Measurements from ENCODE around the gene CSRNP2.

The CSRNP2 gene

GRCh38 chr12:51124504-51124903 is 41.1 kb upstream of the CSRNP2 start:
- ChIA-PET CTCF (interaction anchor here (1.2 kb wide), 1 partner anchor 8 kb away, joined by 3 read pairs; no protein-coding TSS in a partner anchor), POLR2A (no interaction called here)
- WGBS (ENCODE audit: insufficient coverage), result 98% methylated on average over 11 of the region's 14 CpGs
- Histone ChIP-seq H3K4me1 (ENCODE audit: control extremely low read depth in 1 of 4, control insufficient read depth in 4 of 4, insufficient read depth in 4 of 4, low read length in 3 of 4) (no peaks in the 10 kb centered on the region), H3K27me3 (replicated peaks in 2 of 5; ENCODE audit: control insufficient read depth in 4 of 5, insufficient read depth in 5 of 5, low read length in 4 of 5) (no peaks in the 10 kb centered on the region), H3K27ac (ENCODE audit: insufficient read depth in 1 of 2, low read depth in 1 of 2, low read length in 2 of 2, poor library complexity in 1 of 2, severe bottlenecking in 2 of 2) (no peak overlapping the region), H3K9me3 (ENCODE audit: control extremely low read depth in 1 of 5, control insufficient read depth in 4 of 5, insufficient read depth in 2 of 5, low read depth in 1 of 5, low read length in 4 of 5) (no peaks in the 10 kb centered on the region), H3K36me3 (ENCODE audit: control insufficient read depth in 4 of 4, insufficient read depth in 4 of 4, low read length in 3 of 4) (peaks cover 2 to 13% (median 7%) of the 10 kb centered on the region in 4 experiments), H3K4me3 (ENCODE audit: control insufficient read depth in 1 of 7, extremely low read depth in 1 of 7, insufficient read depth in 4 of 7, low read depth in 2 of 7, low read length in 6 of 7) (no peak overlapping the region)
- DNase-seq, result no peak

GRCh38 chr12:51122844-51123243 is 39.4 kb upstream of the CSRNP2 start:
- Histone ChIP-seq H3K4me1 (ENCODE audit: control extremely low read depth in 1 of 4, control insufficient read depth in 4 of 4, insufficient read depth in 4 of 4, low read length in 3 of 4) (no peaks in the 10 kb centered on the region), H3K9me3 (ENCODE audit: control extremely low read depth in 1 of 5, control insufficient read depth in 4 of 5, insufficient read depth in 2 of 5, low read depth in 1 of 5, low read length in 4 of 5) (no peaks in the 10 kb centered on the region), H3K36me3 (ENCODE audit: control insufficient read depth in 4 of 4, insufficient read depth in 4 of 4, low read length in 3 of 4) (peaks cover 7 to 25% (median 10%) of the 10 kb centered on the region in 4 experiments), H3K4me3 (ENCODE audit: control insufficient read depth in 1 of 7, extremely low read depth in 1 of 7, insufficient read depth in 4 of 7, low read depth in 2 of 7, low read length in 6 of 7) (no peak overlapping the region), H3K27me3 (replicated peaks in 2 of 5; ENCODE audit: control insufficient read depth in 4 of 5, insufficient read depth in 5 of 5, low read length in 4 of 5) (no peaks in the 10 kb centered on the region), H3K27ac (ENCODE audit: insufficient read depth in 1 of 2, low read depth in 1 of 2, low read length in 2 of 2, poor library complexity in 1 of 2, severe bottlenecking in 2 of 2) (no peak overlapping the region)
- ChIA-PET POLR2A (no interaction called here), CTCF (no interaction called here)
- DNase-seq, result no peak

DNA sequence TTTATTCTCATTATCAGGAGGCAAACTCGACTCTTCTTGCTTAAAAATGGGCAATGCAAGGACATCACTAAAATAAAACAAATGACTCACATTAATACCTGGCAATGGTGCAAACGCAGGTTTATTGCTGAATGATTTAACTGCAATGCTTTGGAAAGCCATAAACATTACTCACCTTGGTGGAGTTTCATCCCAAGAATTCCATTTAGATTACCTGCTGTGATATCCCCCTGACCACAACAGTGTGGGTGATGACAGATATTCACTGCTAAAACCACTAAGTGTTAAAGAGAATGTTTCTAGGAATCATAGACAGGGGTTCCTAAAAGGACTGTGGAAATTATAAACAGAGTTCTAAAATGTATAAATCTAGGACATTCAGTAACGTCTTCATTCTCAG is 35.3 kb upstream of the CSRNP2 start:
- Histone ChIP-seq H3K36me3 (ENCODE audit: control insufficient read depth in 4 of 4, insufficient read depth in 4 of 4, low read length in 3 of 4) (peaks cover 3 to 24% (median 16%) of the 10 kb centered on the region in 4 experiments), H3K27ac (ENCODE audit: insufficient read depth in 1 of 2, low read depth in 1 of 2, low read length in 2 of 2, poor library complexity in 1 of 2, severe bottlenecking in 2 of 2) (no peak overlapping the region), H3K27me3 (replicated peaks in 2 of 5; ENCODE audit: control insufficient read depth in 4 of 5, insufficient read depth in 5 of 5, low read length in 4 of 5) (no peaks in the 10 kb centered on the region), H3K4me1 (ENCODE audit: control extremely low read depth in 1 of 4, control insufficient read depth in 4 of 4, insufficient read depth in 4 of 4, low read length in 3 of 4) (no peaks in the 10 kb centered on the region), H3K4me3 (ENCODE audit: control insufficient read depth in 1 of 7, extremely low read depth in 1 of 7, insufficient read depth in 4 of 7, low read depth in 2 of 7, low read length in 6 of 7) (no peak overlapping the region), H3K9me3 (ENCODE audit: control extremely low read depth in 1 of 5, control insufficient read depth in 4 of 5, insufficient read depth in 2 of 5, low read depth in 1 of 5, low read length in 4 of 5) (no peaks in the 10 kb centered on the region)
- WGBS (ENCODE audit: insufficient coverage), result 100% methylated on average over 1 of the region's 3 CpGs
- ChIA-PET CTCF (no interaction called here), POLR2A (no interaction called here)
- no peak for DNase-seq

DNA sequence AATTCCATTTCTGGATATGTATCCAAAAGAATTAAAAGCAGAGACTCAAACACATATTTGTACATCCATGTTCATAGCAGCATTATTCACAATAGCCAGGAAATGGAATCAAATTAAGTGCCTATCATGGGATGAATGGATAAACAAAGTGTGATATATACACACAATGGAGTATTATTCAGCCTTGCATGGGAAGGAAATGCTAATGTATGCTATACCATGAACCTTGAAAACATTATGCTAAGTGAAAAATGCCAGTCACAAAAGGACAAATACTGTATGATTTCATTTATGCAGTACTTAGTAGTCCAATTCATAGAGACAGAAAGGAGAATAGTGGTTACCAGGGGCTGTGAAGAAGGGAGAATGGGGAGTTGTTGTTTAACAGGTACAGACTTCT is 32.1 kb upstream of the CSRNP2 start:
- no peak overlapping the region for H3K27ac ChIP-seq (ENCODE audit: insufficient read depth in 1 of 2, low read depth in 1 of 2, low read length in 2 of 2, poor library complexity in 1 of 2, severe bottlenecking in 2 of 2)
- no peaks in the 10 kb centered on the region for H3K27me3 ChIP-seq (replicated peaks in 2 of 5; ENCODE audit: control insufficient read depth in 4 of 5, insufficient read depth in 5 of 5, low read length in 4 of 5)
- no peaks in the 10 kb centered on the region for H3K4me1 ChIP-seq (ENCODE audit: control extremely low read depth in 1 of 4, control insufficient read depth in 4 of 4, insufficient read depth in 4 of 4, low read length in 3 of 4)
- no peak for DNase-seq
- ChIA-PET POLR2A (no interaction called here), CTCF (no interaction called here)
- no peaks in the 10 kb centered on the region for H3K9me3 ChIP-seq (ENCODE audit: control extremely low read depth in 1 of 5, control insufficient read depth in 4 of 5, insufficient read depth in 2 of 5, low read depth in 1 of 5, low read length in 4 of 5)
- peaks cover 12 to 39% (median 27%) of the 10 kb centered on the region in 4 experiments for H3K36me3 ChIP-seq (ENCODE audit: control insufficient read depth in 4 of 4, insufficient read depth in 4 of 4, low read length in 3 of 4)
- no peak overlapping the region for H3K4me3 ChIP-seq (ENCODE audit: control insufficient read depth in 1 of 7, extremely low read depth in 1 of 7, insufficient read depth in 4 of 7, low read depth in 2 of 7, low read length in 6 of 7)

DNA sequence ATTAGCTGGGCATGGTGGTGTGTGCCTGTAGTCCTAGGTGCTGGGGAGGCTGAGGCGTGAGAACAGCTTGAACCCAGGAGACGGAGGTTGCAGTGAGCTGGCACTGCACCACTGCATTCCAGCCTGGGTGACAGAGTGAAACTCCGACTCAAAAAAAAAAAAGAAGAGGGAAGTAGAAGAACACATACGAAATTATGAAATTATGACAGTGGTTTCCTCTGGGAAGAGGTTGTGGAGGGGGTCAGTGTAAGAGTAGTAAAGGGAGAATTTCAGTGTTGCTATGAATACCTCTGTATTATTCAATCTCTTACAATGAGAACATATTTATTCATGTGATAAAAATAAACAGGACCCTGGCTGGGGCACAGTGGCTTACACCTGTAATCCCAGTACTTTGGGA is 24.7 kb upstream of the CSRNP2 start:
- Histone ChIP-seq H3K27me3 (replicated peaks in 2 of 5; ENCODE audit: control insufficient read depth in 4 of 5, insufficient read depth in 5 of 5, low read length in 4 of 5) (no peaks in the 10 kb centered on the region), H3K9me3 (ENCODE audit: control extremely low read depth in 1 of 5, control insufficient read depth in 4 of 5, insufficient read depth in 2 of 5, low read depth in 1 of 5, low read length in 4 of 5) (no peaks in the 10 kb centered on the region), H3K27ac (ENCODE audit: insufficient read depth in 1 of 2, low read depth in 1 of 2, low read length in 2 of 2, poor library complexity in 1 of 2, severe bottlenecking in 2 of 2) (no peak overlapping the region), H3K36me3 (ENCODE audit: control insufficient read depth in 4 of 4, insufficient read depth in 4 of 4, low read length in 3 of 4) (peaks cover 7 to 66% (median 46%) of the 10 kb centered on the region in 4 experiments), H3K4me1 (ENCODE audit: control extremely low read depth in 1 of 4, control insufficient read depth in 4 of 4, insufficient read depth in 4 of 4, low read length in 3 of 4) (peaks cover 0 to 3% (median 0%) of the 10 kb centered on the region in 4 experiments), H3K4me3 (ENCODE audit: control insufficient read depth in 1 of 7, extremely low read depth in 1 of 7, insufficient read depth in 4 of 7, low read depth in 2 of 7, low read length in 6 of 7) (no peak overlapping the region)
- POLR2A ChIA-PET, result no interaction called here
- no peak for DNase-seq
- CTCF ChIA-PET, result interaction anchor here (1.2 to 1.8 kb wide), 2 partner anchors 45 to 145 kb away, joined by 3 to 5 read pairs; no protein-coding TSS in a partner anchor
- WGBS (ENCODE audit: insufficient coverage), result 83% methylated on average over 3 of the region's 4 CpGs

- H3K27ac ChIP-seq (ENCODE audit: insufficient read depth in 1 of 2, low read depth in 1 of 2, low read length in 2 of 2, poor library complexity in 1 of 2, severe bottlenecking in 2 of 2), result no peak overlapping the region
- no peaks in the 10 kb centered on the region for H3K27me3 ChIP-seq (replicated peaks in 2 of 5; ENCODE audit: control insufficient read depth in 4 of 5, insufficient read depth in 5 of 5, low read length in 4 of 5)
- peaks cover 17 to 77% (median 52%) of the 10 kb centered on the region in 4 experiments for H3K36me3 ChIP-seq (ENCODE audit: control insufficient read depth in 4 of 4, insufficient read depth in 4 of 4, low read length in 3 of 4)
- H3K4me3 ChIP-seq (ENCODE audit: control insufficient read depth in 1 of 7, extremely low read depth in 1 of 7, insufficient read depth in 4 of 7, low read depth in 2 of 7, low read length in 6 of 7), result no peak overlapping the region
- H3K4me1 ChIP-seq (ENCODE audit: control extremely low read depth in 1 of 4, control insufficient read depth in 4 of 4, insufficient read depth in 4 of 4, low read length in 3 of 4), result peaks cover 0 to 3% (median 0%) of the 10 kb centered on the region in 4 experiments
- DNase-seq, result no peak
- CTCF ChIA-PET, result no interaction called here
- H3K9me3 ChIP-seq (ENCODE audit: control extremely low read depth in 1 of 5, control insufficient read depth in 4 of 5, insufficient read depth in 2 of 5, low read depth in 1 of 5, low read length in 4 of 5), result no peaks in the 10 kb centered on the region
- POLR2A ChIA-PET, result no interaction called here
Observed at GRCh38 chr12:51103977-51104376, 20.6 kb upstream of the CSRNP2 start.

DNA sequence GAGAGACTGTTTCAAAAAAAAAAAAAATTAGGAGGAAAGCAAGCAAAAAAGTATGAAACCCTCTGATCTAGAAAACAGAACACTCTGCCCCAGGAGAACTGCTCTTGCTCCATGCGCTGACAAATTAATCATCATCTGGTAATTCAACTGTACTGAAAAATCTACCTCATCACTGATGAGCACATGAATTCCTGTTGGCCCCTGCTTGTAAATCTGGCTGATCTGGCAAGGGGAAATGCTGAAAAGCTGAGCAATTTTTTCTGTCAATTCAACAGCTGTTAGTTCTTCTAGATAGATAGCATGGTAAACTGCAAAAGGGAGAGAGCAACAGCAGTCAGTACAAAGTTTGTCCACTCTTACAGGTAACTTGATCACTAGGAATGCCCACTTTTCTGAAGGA is 15.2 kb upstream of the CSRNP2 start:
- ChIA-PET CTCF (no interaction called here), POLR2A (interaction anchor here (1.2 kb wide), 1 partner anchor 13 kb away, joined by 3 read pairs; no protein-coding TSS in a partner anchor)
- Histone ChIP-seq H3K9me3 (ENCODE audit: control extremely low read depth in 1 of 5, control insufficient read depth in 4 of 5, insufficient read depth in 2 of 5, low read depth in 1 of 5, low read length in 4 of 5) (no peaks in the 10 kb centered on the region), H3K4me1 (ENCODE audit: control extremely low read depth in 1 of 4, control insufficient read depth in 4 of 4, insufficient read depth in 4 of 4, low read length in 3 of 4) (no peaks in the 10 kb centered on the region), H3K4me3 (ENCODE audit: control insufficient read depth in 1 of 7, extremely low read depth in 1 of 7, insufficient read depth in 4 of 7, low read depth in 2 of 7, low read length in 6 of 7) (no peak overlapping the region), H3K36me3 (ENCODE audit: control insufficient read depth in 4 of 4, insufficient read depth in 4 of 4, low read length in 3 of 4) (peaks cover 32 to 80% (median 54%) of the 10 kb centered on the region in 4 experiments), H3K27me3 (replicated peaks in 2 of 5; ENCODE audit: control insufficient read depth in 4 of 5, insufficient read depth in 5 of 5, low read length in 4 of 5) (no peaks in the 10 kb centered on the region), H3K27ac (ENCODE audit: insufficient read depth in 1 of 2, low read depth in 1 of 2, low read length in 2 of 2, poor library complexity in 1 of 2, severe bottlenecking in 2 of 2) (no peak overlapping the region)
- 100% methylated on average over 1 of the region's 1 CpG for WGBS (ENCODE audit: insufficient coverage)
- no peak for DNase-seq
